IPS DF 6.9 (cell line): ENCODE results near the gene TM2D3.

Source experiments
- DNase-seq: peaks from one replicate; pipeline ENCODE4 v3.0.0-alpha.2; 2013; ENCODE audit warnings: low read depth, low spot score
- H3K27ac ChIP-seq: one replicate; pipeline ENCODE4 v1.5.1; 2013; ENCODE audit warnings: low read length, control low read depth
- H3K27me3 ChIP-seq: 2 replicates; pipeline ENCODE4 v1.6.1; 2013; ENCODE audit warnings: mild to moderate bottlenecking, low read length; ENCODE audit not compliant: control insufficient read depth, insufficient read depth
- H3K36me3 ChIP-seq: 2 replicates; pipeline ENCODE4 v1.6.1; 2013; ENCODE audit warnings: low read length; ENCODE audit not compliant: control insufficient read depth, insufficient read depth
- H3K4me1 ChIP-seq: 2 replicates; pipeline ENCODE4 v1.6.1; 2013; ENCODE audit warnings: low read length; ENCODE audit not compliant: control insufficient read depth, insufficient read depth
- H3K4me3 ChIP-seq: 2 replicates; pipeline ENCODE4 v1.5.1; 2013; ENCODE audit warnings: mild to moderate bottlenecking, low read length
- H3K9me3 ChIP-seq: 2 replicates; pipeline ENCODE4 v1.6.1; 2013; ENCODE audit warnings: low read length, inconsistent platforms; ENCODE audit not compliant: control insufficient read depth, insufficient read depth
- WGBS: extraction: QIAGEN DNeasy Blood & Tissue Kit; methylation state at CpG from one replicate; pipeline ENCODE4 v1.1.7; 2013; ENCODE audit warnings: mixed read lengths, missing lambda C conversion rate; ENCODE audit not compliant: insufficient read length, insufficient coverage; 5-methylcytosine and 5-hydroxymethylcytosine counted together

TM2D3 gene

GRCh38 chr15:101608201-101608600 is 44.0 kb downstream of the TM2D3 start:
- Histone ChIP-seq H3K4me1 (no peaks in the 10 kb centered on the region), H3K36me3 (no peaks in the 10 kb centered on the region), H3K27ac (no peak overlapping the region), H3K27me3 (no peaks in the 10 kb centered on the region), H3K4me3 (no peak overlapping the region), H3K9me3 (no peaks in the 10 kb centered on the region)
- WGBS = no CpG with 5 or more reads among the region's 9 CpGs
- DNase-seq = no peak

DNA sequence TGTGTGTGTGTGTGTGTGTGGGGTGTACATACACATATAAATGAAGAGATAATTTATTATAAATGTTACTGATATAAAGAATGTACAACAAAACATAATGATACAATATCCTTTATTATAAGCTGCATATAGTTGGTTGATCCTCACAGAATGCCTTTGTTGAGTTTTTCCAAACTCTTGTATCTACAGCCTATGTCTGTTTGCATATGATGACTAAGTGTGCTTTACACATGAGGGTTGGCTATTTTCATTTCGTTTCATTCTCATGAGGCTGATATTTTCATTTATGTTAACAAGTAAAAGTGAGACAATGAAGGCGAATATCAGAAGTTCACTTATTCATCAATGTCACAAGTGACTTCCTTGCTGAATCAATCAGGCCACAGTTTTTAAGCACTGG is 45.1 kb downstream of the TM2D3 start:
- WGBS = no CpG with 5 or more reads among the region's 2 CpGs
- Histone ChIP-seq H3K9me3 (no peaks in the 10 kb centered on the region), H3K36me3 (no peaks in the 10 kb centered on the region), H3K27ac (no peak overlapping the region), H3K4me3 (no peak overlapping the region), H3K4me1 (no peaks in the 10 kb centered on the region), H3K27me3 (no peaks in the 10 kb centered on the region)
- no peak for DNase-seq

DNA sequence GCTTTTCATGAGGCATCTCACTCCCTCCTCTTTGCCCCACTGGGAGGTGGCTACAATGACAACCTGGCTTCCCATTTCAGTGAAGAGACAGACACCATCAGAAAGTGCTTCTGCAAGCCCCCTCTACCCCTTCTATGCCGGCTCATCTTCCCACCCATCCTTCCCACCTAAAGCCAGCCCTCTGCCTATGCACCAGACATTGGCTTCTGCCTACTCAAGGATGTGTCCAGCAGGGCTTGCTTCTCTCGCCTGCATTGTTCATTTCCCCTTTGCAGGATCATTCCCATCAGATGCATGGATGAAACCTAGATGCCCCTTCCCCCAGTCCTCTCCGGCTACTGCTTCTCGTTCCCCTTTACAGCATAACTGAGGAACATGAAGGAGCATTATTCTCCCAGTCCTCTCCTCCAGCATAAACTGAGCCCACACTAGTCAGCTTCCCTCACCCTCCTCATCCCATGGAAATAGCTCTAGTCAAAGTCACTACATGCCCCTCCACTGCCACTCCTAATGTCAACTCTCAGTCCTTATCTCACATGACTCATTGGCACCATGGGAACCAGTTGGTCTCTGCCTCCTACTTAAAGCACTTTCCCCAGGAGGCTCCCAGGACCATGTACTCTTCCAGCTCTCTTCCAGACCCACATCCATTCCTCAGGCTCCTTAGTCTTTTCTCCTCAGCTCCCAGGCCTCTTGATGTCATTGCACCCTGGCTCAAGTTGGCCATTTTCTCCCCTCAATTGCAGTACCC is 47.9 kb downstream of the TM2D3 start:
- Histone ChIP-seq H3K9me3 (no peaks in the 10 kb centered on the region), H3K4me3 (no peak overlapping the region), H3K4me1 (no peaks in the 10 kb centered on the region), H3K36me3 (no peaks in the 10 kb centered on the region), H3K27ac (no peak overlapping the region), H3K27me3 (no peaks in the 10 kb centered on the region)
- no peak for DNase-seq
- WGBS = no CpG with 5 or more reads among the region's 4 CpGs

GRCh38 chr15:101602801-101603200 is 49.4 kb downstream of the TM2D3 start:
- no CpG with 5 or more reads among the region's 6 CpGs for WGBS
- Histone ChIP-seq H3K27me3 (no peaks in the 10 kb centered on the region), H3K36me3 (no peaks in the 10 kb centered on the region), H3K4me3 (no peak overlapping the region), H3K9me3 (no peaks in the 10 kb centered on the region), H3K4me1 (no peaks in the 10 kb centered on the region), H3K27ac (no peak overlapping the region)
- no peak for DNase-seq

GRCh38 chr15:101600035-101600434 is 52.1 kb downstream of the TM2D3 start:
- H3K27ac ChIP-seq = no peak overlapping the region
- no CpG with 5 or more reads among the region's 4 CpGs for WGBS
- no peaks in the 10 kb centered on the region for H3K4me1 ChIP-seq
- H3K36me3 ChIP-seq = no peaks in the 10 kb centered on the region
- no peaks in the 10 kb centered on the region for H3K9me3 ChIP-seq
- DNase-seq = no peak
- no peak overlapping the region for H3K4me3 ChIP-seq
- no peaks in the 10 kb centered on the region for H3K27me3 ChIP-seq

DNA sequence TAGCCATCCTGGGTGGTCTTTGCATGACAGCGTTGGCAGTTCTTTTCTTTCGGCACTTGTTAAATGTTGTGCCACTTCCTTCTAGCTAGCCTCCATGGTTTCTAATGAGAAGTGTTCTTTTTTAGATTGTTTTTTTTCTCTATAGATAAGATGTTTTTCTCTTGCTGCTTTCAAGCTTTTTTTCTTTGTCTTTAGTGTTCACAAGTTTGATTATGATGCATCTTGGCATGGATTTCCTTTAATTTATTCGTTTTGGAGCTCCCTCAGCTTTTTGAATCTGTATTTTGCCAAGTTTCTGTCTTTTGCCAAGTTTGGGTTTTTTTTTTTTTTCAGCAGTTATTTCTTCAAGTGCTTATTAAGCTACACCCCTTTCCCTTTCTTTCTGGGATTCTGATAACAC is 53.1 kb downstream of the TM2D3 start:
- no peak overlapping the region for H3K4me3 ChIP-seq
- no peak overlapping the region for H3K27ac ChIP-seq
- no peak for DNase-seq
- no CpG with 5 or more reads among the region's 3 CpGs for WGBS
- H3K36me3 ChIP-seq = no peaks in the 10 kb centered on the region
- no peaks in the 10 kb centered on the region for H3K4me1 ChIP-seq
- no peaks in the 10 kb centered on the region for H3K27me3 ChIP-seq
- H3K9me3 ChIP-seq = no peaks in the 10 kb centered on the region

GRCh38 chr15:101597360-101597928 is 54.7 kb downstream of the TM2D3 start:
- Histone ChIP-seq H3K4me1 (no peaks in the 10 kb centered on the region), H3K36me3 (no peaks in the 10 kb centered on the region), H3K9me3 (no peaks in the 10 kb centered on the region), H3K27me3 (no peaks in the 10 kb centered on the region), H3K27ac (no peak overlapping the region), H3K4me3 (no peak overlapping the region)
- WGBS = no CpG with 5 or more reads among the region's 6 CpGs
- no peak for DNase-seq

- Histone ChIP-seq H3K4me1 (no peaks in the 10 kb centered on the region), H3K4me3 (no peak overlapping the region), H3K9me3 (no peaks in the 10 kb centered on the region), H3K27ac (no peak overlapping the region), H3K27me3 (no peaks in the 10 kb centered on the region), H3K36me3 (no peaks in the 10 kb centered on the region)
- WGBS = no CpG with 5 or more reads among the region's 1 CpG
- DNase-seq = no peak
Observed at GRCh38 chr15:101596633-101597032, 55.5 kb downstream of the TM2D3 start.
